Stimulated activated naive CD8-positive, alpha-beta T cell treated with anti-CD3 and anti-CD28 coated beads, Interleukin-15, Interleukin-2, amounts not matched to agents 100 ng/mL and 50 ng/mL, for 24 hours (primary cell): ENCODE data around the gene NCMAP.

Experiments used
- H3K27ac Mint-ChIP-seq: one replicate; pipeline ENCODE4 v1.8.0; 2021; ENCODE audit warnings: mild to moderate bottlenecking, mixed read lengths
- H3K27me3 Mint-ChIP-seq: one replicate; pipeline ENCODE4 v1.8.0; 2021; ENCODE audit warnings: mixed read lengths
- H3K36me3 Mint-ChIP-seq: one replicate; pipeline ENCODE4 v1.8.0; 2021; ENCODE audit warnings: low read depth, mixed read lengths
- H3K4me1 Mint-ChIP-seq: one replicate; pipeline ENCODE4 v1.8.0; 2021; ENCODE audit warnings: low read depth, mixed read lengths
- H3K4me3 Mint-ChIP-seq: one replicate; pipeline ENCODE4 v1.8.0; 2021; ENCODE audit warnings: mild to moderate bottlenecking, mixed read lengths
- H3K9me3 Mint-ChIP-seq: one replicate; pipeline ENCODE4 v1.8.0; 2021; ENCODE audit warnings: mixed read lengths

The NCMAP gene

GRCh38 chr1:24554714-24555113 lies 1.2 kb upstream of the NCMAP start:
- Mint-ChIP-seq H3K36me3 (no peaks in the 10 kb centered on the region), H3K4me1 (peaks cover 18% of the 10 kb centered on the region), H3K27ac (no peak overlapping the region), H3K9me3 (no peaks in the 10 kb centered on the region), H3K27me3 (peaks cover 16% of the 10 kb centered on the region), H3K4me3 (no peak overlapping the region)

- Mint-ChIP-seq H3K36me3 (no peaks in the 10 kb centered on the region), H3K27me3 (peaks cover 16% of the 10 kb centered on the region), H3K9me3 (no peaks in the 10 kb centered on the region), H3K27ac (no peak overlapping the region), H3K4me3 (peak overlapping the region; percentile 63), H3K4me1 (peaks cover 18% of the 10 kb centered on the region)
Observed at GRCh38 chr1:24556414-24556795, 518 bp downstream of the NCMAP start.

GRCh38 chr1:24557220-24557619 lies 1.3 kb downstream of the NCMAP start:
- Mint-ChIP-seq H3K4me3 (no peak overlapping the region), H3K9me3 (no peaks in the 10 kb centered on the region), H3K36me3 (no peaks in the 10 kb centered on the region), H3K27me3 (peaks cover 16% of the 10 kb centered on the region), H3K4me1 (peaks cover 18% of the 10 kb centered on the region), H3K27ac (no peak overlapping the region)

GRCh38 chr1:24557711-24558131 lies 1.8 kb downstream of the NCMAP start:
- Mint-ChIP-seq H3K9me3 (no peaks in the 10 kb centered on the region), H3K4me1 (peaks cover 18% of the 10 kb centered on the region), H3K36me3 (no peaks in the 10 kb centered on the region), H3K27me3 (peaks cover 16% of the 10 kb centered on the region), H3K27ac (no peak overlapping the region), H3K4me3 (no peak overlapping the region)

- Mint-ChIP-seq H3K4me3 (no peak overlapping the region), H3K27me3 (peaks cover 16% of the 10 kb centered on the region), H3K9me3 (no peaks in the 10 kb centered on the region), H3K27ac (no peak overlapping the region), H3K4me1 (peaks cover 18% of the 10 kb centered on the region), H3K36me3 (no peaks in the 10 kb centered on the region)
Observed at GRCh38 chr1:24558455-24558854, 2.6 kb downstream of the NCMAP start.

GRCh38 chr1:24558902-24559791 lies 3.3 kb downstream of the NCMAP start:
- peaks cover 16% of the 10 kb centered on the region for H3K27me3 Mint-ChIP-seq
- H3K4me1 Mint-ChIP-seq, result peaks cover 18% of the 10 kb centered on the region
- H3K27ac Mint-ChIP-seq, result no peak overlapping the region
- no peak overlapping the region for H3K4me3 Mint-ChIP-seq
- H3K36me3 Mint-ChIP-seq, result no peaks in the 10 kb centered on the region
- no peaks in the 10 kb centered on the region for H3K9me3 Mint-ChIP-seq

GRCh38 chr1:24560361-24560760 lies 4.5 kb downstream of the NCMAP start:
- Mint-ChIP-seq H3K27ac (no peak overlapping the region), H3K9me3 (no peaks in the 10 kb centered on the region), H3K4me3 (no peak overlapping the region), H3K27me3 (peaks cover 15% of the 10 kb centered on the region), H3K36me3 (no peaks in the 10 kb centered on the region), H3K4me1 (peaks cover 17% of the 10 kb centered on the region)

GRCh38 chr1:24562625-24563024 lies 6.7 kb downstream of the NCMAP start:
- Mint-ChIP-seq H3K4me3 (no peak overlapping the region), H3K9me3 (no peaks in the 10 kb centered on the region), H3K27ac (no peak overlapping the region), H3K4me1 (peaks cover 5% of the 10 kb centered on the region), H3K27me3 (no peaks in the 10 kb centered on the region), H3K36me3 (no peaks in the 10 kb centered on the region)

GRCh38 chr1:24564695-24565094 lies 8.8 kb downstream of the NCMAP start:
- Mint-ChIP-seq H3K27ac (no peak overlapping the region), H3K27me3 (no peaks in the 10 kb centered on the region), H3K9me3 (no peaks in the 10 kb centered on the region), H3K36me3 (no peaks in the 10 kb centered on the region), H3K4me3 (no peak overlapping the region), H3K4me1 (peaks cover 5% of the 10 kb centered on the region)

GRCh38 chr1:24566236-24566867 lies 10.5 kb downstream of the NCMAP start:
- Mint-ChIP-seq H3K27me3 (no peaks in the 10 kb centered on the region), H3K9me3 (no peaks in the 10 kb centered on the region), H3K4me3 (no peak overlapping the region), H3K36me3 (no peaks in the 10 kb centered on the region), H3K4me1 (peaks cover 5% of the 10 kb centered on the region), H3K27ac (no peak overlapping the region)

GRCh38 chr1:24567792-24568388 lies 12.0 kb downstream of the NCMAP start:
- Mint-ChIP-seq H3K4me3 (no peak overlapping the region), H3K27me3 (no peaks in the 10 kb centered on the region), H3K27ac (no peak overlapping the region), H3K36me3 (no peaks in the 10 kb centered on the region), H3K4me1 (peaks cover 17% of the 10 kb centered on the region), H3K9me3 (no peaks in the 10 kb centered on the region)

GRCh38 chr1:24568475-24568874 lies 12.6 kb downstream of the NCMAP start:
- Mint-ChIP-seq H3K27ac (no peak overlapping the region), H3K9me3 (no peaks in the 10 kb centered on the region), H3K4me1 (peaks cover 17% of the 10 kb centered on the region), H3K36me3 (no peaks in the 10 kb centered on the region), H3K4me3 (no peak overlapping the region), H3K27me3 (no peaks in the 10 kb centered on the region)

GRCh38 chr1:24570265-24571125 lies 14.6 kb downstream of the NCMAP start:
- Mint-ChIP-seq H3K36me3 (no peaks in the 10 kb centered on the region), H3K4me1 (peaks cover 17% of the 10 kb centered on the region), H3K4me3 (no peak overlapping the region), H3K27me3 (no peaks in the 10 kb centered on the region), H3K27ac (no peak overlapping the region), H3K9me3 (no peaks in the 10 kb centered on the region)

GRCh38 chr1:24572301-24572700 lies 16.4 kb downstream of the NCMAP start:
- Mint-ChIP-seq H3K4me3 (no peak overlapping the region), H3K9me3 (no peaks in the 10 kb centered on the region), H3K27ac (peak overlapping the region; percentile 79), H3K36me3 (no peaks in the 10 kb centered on the region), H3K4me1 (peaks cover 12% of the 10 kb centered on the region), H3K27me3 (no peaks in the 10 kb centered on the region)
